Fibroblast of skin of right quadriceps (primary cell): ENCODE measurements around the gene HIVEP1.
"Not testable (repeated sequence)": the region's sequence is repeated elsewhere in the genome, so short reads cannot be mapped to it uniquely, and the experiment has no call there.

Experiments
- DNase-seq: peaks from one replicate; pipeline ENCODE4 v3.0.0-alpha.2; 2013

The HIVEP1 gene

DNA sequence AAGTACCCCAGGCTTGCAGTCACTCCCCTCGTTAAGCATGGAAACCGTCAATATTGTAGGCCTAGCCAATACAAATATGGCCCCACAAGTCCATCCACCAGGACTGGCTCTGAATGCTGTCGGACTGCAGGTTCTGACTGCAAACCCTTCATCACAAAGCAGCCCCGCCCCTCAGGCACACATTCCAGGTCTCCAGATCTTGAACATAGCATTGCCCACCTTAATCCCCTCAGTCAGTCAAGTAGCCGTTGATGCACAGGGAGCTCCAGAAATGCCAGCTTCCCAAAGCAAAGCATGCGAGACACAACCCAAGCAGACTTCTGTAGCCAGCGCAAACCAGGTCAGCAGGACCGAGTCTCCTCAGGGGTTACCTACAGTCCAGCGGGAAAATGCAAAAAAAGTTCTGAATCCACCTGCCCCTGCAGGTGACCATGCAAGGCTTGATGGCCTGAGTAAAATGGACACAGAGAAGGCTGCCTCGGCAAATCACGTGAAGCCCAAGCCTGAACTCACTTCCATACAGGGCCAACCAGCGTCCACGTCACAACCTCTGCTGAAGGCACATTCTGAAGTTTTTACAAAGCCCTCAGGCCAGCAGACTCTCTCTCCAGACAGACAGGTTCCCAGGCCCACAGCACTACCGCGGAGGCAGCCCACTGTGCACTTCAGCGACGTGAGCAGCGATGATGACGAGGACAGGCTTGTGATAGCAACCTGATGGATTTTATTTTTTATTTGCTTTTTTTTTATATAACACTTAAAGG lies 151.8 kb downstream of the HIVEP1 start:
- no peak for DNase-seq

DNA sequence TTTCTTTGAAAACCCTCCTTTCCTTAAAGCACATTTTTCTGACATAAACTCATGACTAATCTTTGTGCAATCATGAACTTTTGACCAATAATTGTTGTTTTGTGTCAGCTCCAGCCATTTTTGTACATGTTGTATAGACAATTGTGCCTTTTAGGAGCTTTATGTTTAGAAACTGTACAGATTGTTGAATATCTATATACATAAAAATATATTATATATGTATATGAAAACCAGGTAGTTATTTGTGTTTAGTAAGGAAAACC lies 152.3 kb downstream of the HIVEP1 start:
- no peak for DNase-seq

DNA sequence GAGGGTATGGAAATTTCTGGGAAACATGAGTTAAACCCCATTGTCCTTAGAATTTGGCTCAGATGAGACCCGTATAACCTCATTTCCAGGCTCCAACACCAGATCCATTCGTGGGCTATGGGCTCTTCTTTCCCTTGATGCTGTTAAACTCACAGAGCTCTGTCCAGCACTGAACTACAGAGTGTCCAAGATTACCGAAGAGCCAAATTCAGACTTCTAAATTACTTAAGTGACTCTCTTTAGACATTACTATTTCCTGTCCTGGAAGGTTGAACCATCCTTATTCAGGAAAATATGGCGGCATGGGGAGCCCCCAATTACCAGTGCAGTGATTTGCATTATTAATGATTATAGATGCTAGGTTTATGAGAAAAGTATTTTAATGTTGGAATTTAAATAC lies 153.2 kb downstream of the HIVEP1 start:
- DNase-seq: no peak

DNA sequence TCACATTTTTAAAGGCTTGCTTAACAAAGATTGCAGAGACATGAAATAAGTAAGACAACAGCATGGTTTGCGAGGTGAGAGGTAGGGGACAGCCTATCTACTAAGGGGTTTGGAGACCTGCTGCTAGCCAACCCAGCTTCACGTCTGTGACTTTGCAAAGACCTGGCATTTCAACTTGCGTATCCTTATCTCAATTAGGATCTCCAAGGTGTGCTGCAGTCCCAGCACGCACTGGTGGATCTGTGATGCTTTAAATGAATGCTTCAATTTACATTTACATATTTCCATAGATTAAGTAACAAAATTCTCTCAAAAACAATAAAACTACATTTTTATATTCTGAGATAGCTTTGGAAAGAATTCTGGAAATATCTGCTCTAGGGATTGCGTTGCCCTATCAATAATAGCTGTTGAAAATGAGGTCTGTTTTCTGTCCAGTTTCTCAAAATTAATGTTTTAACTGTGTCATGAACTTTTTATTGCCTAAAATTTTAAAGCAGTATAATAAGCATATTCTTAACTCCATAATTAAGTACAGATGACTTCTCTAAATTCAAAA lies 153.7 kb downstream of the HIVEP1 start:
- DNase-seq: no peak

DNA sequence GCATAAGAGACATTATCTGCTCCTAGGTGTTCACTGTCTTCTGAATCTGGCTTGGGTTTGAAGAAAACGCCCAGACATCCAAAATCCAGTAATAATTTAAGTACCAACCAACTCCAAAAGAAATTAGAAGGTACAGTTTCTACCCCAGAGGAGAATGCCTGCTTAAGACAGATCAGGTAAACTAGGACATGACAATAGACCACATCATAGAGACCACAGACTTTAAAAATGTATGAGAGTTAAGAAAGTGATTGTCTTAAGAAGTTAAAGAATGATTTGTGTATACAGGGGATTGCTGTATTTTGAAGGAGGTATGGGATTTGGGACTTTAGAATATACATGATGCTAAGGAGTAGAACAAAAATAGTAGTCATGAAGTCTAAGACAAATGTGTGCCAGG lies 157.3 kb downstream of the HIVEP1 start:
- no peak for DNase-seq

DNA sequence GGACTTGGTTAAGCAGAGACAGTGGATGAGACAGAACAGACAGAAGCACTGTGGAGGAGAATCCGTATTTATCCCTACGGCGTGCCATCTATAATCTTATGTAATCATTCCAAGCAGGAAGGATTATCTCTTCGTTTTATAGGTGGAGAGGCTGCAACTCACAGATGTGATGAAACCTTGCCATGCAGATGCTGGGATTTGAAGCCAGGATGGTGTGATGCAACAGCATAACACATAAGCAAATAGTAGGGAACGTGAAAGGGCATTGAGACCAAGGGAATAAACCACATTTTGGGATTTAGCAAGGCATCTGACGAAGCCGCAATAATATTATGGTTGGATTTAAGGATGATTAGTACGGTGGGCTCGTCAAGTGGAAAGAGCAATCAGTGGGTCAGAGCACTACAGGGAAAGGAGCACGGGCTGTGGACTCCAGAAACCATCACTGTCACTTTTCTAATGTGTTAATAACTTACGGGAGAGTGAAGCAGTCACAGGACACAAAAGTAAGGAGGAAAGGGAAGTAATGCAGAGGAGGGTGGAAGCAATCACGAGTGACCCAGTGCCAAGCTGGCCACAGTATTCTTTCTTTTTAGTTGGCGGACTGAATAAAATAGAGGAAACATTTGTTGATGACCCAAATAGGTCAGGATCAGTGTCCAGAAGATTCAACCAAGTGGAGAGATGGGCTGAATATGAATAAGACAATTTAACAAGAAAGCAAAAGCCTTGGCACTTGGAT lies 158.4 kb downstream of the HIVEP1 start:
- DNase-seq: no peak

DNA sequence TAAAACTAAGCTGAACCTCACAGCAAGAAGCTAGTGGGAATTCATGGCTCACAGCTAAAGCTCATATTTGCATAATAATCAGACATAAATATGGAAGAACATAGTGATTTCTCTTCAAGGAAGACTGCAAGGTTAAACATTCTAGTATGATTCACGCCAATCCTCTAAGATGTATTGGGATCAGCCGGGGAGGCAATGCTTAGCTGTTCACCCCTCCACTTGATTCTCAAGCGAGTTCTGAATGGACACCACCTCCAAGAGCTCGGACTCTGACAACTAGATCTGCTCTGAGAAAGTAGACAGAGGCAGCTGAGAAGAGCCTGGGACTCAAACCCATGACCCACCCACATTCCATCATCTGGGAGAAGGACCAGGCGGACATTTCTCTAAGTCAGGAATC lies 159.6 kb downstream of the HIVEP1 start:
- DNase-seq: no peak

DNA sequence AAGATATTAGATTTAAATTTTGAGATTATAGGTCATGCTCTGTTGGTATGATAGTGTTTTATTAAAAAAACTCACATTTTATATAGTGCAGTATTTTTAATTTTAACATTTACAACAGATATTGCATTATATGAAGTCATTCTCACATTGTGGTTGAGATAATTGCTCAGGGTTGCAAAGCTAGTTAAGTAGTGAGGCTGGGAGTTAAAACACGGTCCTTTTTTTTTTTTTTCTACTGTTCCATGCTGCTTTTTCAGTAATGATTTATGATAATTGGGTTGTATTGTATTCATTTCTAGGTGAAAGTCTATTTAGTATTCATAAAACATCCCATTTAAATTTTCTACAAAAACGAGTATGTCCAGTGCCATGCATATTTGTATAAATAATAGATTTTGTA lies 160.5 kb downstream of the HIVEP1 start:
- DNase-seq: no peak

DNA sequence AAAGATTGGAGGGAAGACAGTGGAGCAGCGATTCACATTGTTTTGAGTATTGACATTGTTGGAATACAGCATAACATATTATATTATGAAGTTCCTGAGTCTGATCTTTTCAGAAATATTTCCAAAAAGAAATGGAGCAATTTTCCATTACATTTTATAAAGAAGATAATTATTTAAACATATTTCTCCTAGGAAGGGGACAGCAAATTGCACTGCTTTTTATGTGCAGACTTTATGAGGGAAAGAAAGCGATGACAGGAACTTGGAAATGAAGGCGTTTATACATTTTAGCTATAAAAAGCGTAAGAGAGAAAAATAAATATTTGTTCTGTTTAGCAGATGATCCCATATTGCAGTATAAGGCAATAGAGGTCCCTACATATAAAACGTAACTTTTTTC lies 161.1 kb downstream of the HIVEP1 start:
- no peak for DNase-seq

DNA sequence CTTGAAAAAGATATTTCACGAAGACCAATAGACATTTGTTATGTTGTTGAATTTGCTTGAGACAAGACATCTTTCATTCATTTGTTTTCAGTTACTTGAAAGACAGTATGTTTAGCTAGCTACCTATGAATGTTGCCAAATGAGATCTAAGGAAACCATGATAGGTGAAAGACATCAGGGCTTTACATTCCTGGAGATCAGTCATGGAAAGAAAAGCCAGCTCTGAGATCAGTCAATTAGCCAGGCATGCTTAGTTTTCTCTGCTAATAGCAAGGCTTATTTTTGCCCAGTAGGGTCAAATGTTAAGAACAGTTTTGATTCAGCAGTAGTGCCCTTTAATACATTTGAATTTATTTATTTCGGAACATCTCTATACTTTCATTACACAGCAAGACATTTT lies 161.5 kb downstream of the HIVEP1 start:
- DNase-seq: no peak

DNA sequence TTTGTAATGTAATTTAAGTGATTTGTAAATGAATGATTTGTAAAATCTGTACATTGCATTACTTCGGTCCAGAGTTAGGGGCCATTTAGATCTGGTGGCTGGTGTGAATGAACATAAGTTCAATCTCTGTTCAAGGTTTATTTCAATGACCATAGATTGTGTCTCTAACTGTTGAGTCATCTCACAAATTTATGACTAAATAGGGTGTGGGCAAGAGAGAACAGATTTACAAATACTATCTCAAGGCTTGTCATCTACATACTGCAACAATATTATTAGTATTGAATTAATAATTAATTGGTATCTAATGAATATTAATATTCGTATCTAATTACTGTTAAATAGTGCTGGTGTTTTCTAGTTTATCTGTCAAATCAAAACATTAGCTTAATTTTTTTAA lies 162.8 kb downstream of the HIVEP1 start:
- no peak for DNase-seq

DNA sequence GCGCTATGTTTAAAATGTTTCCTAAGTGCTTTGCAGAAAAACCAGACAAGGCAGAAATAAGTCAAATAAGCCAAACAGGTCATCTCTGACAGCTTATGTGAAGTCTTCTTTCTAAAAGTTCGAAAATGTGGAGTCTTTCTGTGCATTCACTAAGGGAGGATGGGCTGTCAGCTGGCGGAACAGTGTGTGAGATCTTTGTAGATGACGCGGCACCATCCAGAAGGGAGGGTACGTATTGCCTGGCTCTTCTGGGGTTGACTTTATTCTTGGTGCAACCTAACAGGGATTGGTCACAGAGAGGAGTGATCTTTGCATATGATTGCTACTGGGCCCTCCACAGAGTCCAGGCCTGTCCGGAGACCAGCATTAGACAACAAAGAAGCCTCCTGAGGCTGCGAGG lies 163.5 kb downstream of the HIVEP1 start:
- no peak for DNase-seq

DNA sequence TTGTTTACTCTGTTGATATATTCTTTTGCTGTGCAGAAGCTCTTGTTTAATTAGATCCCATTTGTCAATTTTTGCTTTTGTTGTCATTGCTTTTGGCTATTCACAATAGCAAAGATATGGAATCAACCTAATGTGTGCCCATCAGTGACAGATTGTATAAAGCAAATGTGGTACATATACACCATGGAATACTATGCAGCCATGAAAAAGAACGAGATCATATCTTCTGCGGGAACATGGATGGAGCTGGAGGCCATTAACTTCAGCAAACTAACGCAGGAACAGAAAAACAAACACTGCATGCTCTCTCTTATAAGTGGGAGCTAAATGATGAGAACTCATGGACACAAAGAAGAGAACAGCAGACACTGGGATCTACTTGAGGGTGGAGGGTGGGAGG lies 164.7 kb downstream of the HIVEP1 start:
- not testable (repeated sequence) for DNase-seq

DNA sequence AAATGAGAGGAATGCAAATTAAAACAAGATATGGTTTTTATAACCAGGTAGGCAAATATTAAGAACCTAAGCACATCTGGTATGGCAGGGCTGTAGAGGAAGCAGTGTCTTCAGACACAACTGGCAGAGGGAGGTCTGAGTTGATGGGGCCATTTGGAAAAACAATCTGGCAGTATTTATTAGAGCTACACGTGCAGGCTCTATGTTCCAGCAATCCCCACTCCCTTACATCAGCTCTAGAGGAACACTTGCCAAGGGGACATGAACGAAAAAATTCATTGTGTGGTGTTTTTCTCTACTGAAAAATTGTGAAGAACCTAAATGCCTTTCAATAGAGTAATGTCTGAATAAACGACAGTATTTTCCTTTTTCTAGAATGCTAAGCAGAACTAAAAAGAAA lies 166.4 kb downstream of the HIVEP1 start:
- no peak for DNase-seq

DNA sequence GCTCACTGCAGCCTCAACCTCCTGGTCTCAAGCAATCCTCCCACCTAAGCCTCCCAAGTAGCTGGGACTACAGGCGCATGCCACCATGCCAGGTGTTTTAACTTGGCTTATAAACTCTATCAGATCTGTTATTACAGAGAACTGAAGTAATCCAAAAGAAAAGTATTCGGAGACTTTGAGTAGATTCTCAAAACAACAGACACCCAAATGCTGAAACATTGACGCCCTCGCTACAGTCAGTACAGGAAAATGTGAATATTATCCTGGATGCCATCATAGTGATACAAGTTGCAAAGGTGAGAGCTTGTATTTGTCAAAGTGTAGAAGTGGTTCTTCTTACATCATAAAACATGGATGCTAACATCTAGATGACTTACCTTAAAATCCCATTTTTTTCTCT lies 169.4 kb downstream of the HIVEP1 start:
- no peak for DNase-seq

DNA sequence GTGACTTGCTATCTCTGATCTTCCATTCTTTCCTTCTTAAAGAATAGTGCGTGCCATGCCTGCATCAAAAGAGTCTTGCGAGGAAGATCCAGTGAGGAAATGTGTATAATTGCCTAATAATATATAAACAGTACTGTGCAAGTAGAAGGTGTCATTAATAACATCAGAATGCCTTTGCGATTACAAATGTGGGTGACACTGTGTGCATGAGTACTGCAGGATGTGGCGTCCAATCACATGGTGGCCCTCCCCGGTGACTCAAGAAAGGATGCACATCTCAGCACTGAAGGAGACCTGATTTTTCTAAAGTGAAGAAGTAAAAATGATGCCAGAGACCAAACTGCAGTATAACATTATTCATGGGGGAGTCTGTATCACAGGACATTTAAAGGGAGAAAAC lies 170.6 kb downstream of the HIVEP1 start:
- peak; percentile 58 for DNase-seq

DNA sequence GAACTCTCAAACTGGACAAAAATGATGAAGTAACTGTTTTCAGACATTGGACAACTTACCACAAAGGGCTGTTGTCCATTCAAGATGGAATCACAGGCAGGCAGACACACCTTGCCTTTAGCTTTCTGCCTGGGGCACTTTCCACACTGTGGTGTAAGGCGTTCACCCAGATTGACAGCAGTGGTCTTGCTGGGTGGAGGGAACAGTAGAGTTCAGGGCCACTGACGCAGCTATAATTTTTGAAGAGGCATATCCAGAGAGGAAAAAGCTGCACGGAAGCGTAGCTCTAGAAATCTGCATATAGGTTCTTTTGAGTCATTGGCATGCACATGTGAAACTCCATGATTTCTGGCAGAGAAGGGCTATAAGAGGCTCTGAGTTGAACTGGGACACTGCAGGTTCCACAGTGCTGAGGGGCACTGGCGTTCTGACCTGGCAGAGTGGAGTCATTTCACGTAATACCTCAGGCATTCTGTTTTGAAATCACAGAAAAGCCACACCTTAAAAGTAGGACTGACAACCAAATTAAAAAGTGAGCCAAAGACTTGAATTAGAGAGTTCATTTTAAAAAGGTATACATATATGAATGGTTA lies 173.1 kb downstream of the HIVEP1 start:
- DNase-seq: no peak

DNA sequence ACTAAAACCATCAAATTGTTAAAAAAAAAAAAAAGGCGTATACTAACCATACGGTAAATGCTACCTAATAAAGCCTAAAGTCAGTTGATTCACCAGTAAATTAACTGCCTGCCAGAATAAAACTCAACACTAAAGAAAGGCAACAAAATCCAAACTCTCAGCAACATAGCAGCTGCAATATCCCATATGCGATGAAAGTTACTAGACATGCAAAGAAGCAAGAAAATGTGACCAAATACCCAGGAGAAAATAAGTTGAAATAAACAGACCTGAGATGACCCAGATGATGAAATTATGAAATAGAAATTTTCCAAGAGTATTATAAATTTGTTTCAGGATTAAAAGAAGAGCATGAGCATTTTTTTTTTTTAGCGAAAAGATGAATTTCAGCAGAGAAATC lies 174.4 kb downstream of the HIVEP1 start:
- no peak for DNase-seq

DNA sequence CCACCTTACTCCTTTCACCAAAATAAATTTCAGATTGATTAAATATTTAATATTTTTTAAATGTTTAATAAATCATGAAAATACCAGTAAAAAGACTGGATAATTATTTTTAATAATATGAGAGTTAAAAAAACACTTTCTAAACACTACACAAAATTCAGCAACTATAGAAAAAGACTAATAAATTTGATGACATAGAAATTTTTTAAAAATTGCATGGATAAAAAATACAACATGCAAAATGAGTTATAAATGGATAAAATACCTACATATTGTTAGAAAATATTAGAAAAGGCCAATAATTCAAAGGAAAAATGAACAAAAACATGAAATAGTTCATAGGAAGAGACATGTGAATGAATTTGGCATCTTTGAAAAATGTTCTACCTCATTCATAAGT lies 177.0 kb downstream of the HIVEP1 start:
- no peak for DNase-seq

DNA sequence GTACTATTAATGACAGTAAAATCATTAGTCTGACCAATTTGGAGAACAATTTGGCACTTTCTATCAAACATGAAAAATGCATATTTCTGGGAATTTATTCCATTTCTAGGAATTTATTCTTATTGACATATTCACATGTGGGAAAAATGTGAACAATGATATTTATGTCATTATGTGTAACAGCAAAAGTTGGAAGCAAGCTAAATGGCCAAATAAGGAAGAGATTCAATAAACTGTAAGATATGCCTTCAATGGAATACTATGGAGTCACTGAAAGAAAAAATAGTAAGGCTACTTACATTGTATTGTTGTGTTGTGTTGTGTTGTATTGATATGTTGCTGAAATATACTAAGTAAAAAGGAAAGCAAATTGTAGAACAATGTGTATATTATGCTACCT lies 177.5 kb downstream of the HIVEP1 start:
- DNase-seq: peak; percentile 37

DNA sequence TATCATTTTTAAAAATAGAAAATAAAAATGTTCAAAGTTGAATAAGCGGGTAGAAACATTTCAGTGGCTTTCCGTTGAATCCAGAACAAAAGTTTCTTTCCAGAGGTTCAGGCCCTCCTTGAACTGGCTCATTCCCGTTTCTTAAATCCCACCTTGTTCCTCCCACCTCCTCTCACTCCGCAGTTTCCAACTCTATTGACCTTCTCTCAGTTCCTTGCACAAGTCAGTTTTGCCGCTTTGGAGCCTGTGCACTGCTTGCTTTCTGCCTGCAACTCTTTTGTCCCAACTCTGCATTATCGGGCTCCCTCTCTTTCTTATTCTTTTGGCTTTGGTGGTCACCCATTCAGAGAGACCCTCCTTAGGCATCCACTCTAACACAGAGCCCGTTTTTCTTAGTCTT lies 178.1 kb downstream of the HIVEP1 start:
- DNase-seq: no peak

DNA sequence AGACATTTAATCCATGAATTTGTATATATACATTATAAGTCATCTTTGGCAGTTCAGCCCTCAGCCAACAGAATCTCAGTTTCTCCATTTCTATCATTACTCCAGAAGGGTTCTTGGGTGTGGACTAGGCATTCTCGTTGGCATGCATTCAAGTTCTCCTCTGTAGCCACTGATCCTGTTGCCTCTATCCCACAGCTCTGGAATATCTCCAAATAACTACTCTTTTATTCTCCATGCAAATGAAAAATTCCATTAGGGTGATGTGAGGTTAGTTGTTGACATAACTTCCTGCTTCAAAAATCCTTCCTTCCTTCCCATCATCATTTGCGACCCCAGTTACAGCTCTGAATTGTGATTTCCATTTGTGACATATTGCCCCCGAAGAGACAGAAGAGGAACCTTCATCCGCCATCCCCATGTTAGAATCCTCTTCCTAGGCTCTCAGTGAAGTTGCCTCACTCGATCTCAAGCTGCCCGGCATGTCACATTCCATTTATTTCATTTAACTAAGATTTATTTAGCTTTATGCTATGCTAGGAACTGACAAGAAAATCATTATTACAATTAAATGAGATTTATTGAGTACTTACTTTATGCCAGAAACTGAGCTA lies 184.3 kb downstream of the HIVEP1 start:
- DNase-seq: peak; percentile 86

DNA sequence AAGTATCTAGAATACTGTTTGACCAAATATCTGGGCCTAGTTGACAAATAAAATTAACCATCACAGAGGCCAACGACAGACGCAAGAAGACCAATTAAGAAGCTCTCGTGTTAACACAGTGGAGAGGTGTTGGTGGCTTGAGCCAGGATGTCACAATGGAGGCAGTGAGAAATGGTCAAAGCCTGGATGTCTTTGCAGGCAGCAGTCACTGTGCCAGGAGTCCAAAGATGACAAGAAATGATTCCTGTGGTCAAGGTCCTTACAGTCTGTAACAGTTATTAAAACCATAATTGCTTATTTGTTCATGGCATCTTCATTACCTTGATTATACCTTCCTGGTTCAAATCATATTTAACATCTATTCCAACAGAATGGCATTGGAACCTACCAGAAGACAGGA lies 186.7 kb downstream of the HIVEP1 start:
- no peak for DNase-seq

DNA sequence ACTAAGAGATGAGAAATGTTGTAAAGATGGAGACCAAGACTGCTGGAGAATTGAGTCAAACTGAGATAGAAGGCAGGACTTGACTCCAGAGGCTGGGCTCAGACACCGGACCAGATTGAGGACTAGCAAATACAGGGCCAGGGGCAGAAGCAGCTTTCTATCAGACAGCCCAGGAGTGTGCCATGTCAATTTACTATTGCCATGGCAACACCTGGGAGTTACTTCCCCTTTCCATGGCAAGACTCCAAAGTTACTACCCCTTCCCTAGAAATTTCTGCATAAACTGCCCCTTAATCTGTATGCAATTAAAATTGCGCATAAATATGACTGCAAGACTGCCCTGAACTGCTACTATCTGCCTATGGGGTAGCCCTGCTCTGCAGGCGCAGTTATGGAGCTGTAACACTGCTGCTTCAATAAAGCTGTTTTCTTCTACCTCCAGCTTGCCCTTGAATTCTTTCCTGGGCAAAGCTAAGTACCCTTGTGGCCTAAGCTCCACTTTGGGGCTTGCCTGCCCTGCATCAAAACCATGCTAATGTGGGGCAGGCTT lies 188.0 kb downstream of the HIVEP1 start:
- DNase-seq: no peak
